Measurements from ENCODE around the gene WHRN.
A peak's percentile ranks its signal among the peaks of the same experiment; 100 is the strongest.

The WHRN gene

DNA sequence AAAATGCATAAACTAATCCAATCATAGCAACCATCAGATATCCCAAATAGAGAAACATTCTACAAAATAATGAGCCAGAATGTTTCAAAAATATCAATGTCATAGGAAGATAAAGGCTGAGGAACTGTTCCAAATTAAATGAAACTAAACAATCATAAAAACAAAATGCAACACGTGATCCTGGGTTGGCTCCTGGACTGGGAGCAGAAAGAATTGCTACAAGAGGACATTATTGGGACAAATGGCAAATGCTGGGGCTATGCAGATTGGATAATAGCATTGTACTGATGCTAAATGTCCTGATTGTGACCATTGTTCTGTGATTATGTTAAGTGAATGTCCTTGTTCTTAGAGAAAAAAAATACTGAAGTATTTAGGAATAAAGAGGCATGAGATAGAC is 63.3 kb downstream of the WHRN start:
- TF ChIP-seq, protein P1, sequence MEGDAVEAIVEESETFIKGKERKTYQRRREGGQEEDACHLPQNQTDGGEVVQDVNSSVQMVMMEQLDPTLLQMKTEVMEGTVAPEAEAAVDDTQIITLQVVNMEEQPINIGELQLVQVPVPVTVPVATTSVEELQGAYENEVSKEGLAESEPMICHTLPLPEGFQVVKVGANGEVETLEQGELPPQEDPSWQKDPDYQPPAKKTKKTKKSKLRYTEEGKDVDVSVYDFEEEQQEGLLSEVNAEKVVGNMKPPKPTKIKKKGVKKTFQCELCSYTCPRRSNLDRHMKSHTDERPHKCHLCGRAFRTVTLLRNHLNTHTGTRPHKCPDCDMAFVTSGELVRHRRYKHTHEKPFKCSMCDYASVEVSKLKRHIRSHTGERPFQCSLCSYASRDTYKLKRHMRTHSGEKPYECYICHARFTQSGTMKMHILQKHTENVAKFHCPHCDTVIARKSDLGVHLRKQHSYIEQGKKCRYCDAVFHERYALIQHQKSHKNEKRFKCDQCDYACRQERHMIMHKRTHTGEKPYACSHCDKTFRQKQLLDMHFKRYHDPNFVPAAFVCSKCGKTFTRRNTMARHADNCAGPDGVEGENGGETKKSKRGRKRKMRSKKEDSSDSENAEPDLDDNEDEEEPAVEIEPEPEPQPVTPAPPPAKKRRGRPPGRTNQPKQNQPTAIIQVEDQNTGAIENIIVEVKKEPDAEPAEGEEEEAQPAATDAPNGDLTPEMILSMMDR (IDR thresholded peaks at IDR 0.05; ENCODE audit: insufficient read depth, low read length, missing control alignments): no peak
- no peak overlapping the region for H3K4me3 ChIP-seq (ENCODE audit: low read depth, low read length)
- no peak for DNase-seq (ENCODE audit: low read depth, low spot score)
- ChIA-PET POLR2A (no interaction called here), CTCF (interaction anchor here (1.6 to 16.7 kb wide), 4 partner anchors 9 to 215 kb away, joined by 4 to 367 read pairs (median 6); partner anchors contain the start of gene TEX53)

DNA sequence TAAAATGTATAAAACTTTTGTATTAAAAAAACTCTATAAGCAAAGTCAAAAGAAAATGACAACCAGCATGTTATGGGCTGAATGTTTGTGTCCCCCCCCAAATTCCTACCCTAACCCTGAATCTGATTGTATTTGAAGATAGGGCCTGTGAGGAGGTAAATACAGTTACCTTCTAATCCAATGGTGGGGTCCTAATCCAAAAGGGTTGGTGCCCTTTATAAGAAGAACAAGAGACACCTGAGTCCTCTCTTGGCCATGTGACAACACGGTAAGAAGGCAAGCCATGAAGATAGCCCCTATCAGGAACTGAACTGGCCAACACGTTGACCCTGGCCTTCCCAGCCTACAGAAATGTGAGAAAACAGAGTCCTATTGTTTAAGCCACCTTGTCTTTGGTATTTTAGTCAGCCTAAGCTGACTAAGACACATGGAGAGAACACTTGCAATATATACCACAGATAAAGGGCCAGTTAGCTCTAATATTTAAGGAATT is 67.8 kb downstream of the WHRN start:
- ChIA-PET CTCF (interaction anchor here (0.8 to 16.7 kb wide), 8 partner anchors 9 to 577 kb away, joined by 3 to 367 read pairs (median 4); partner anchors contain the start of gene TEX53), POLR2A (interaction anchor here (1.5 kb wide), 1 partner anchor 150 kb away, joined by 3 read pairs; the partner anchor contains the start of gene ATP6V1G1)
- TF ChIP-seq, protein P1 (IDR thresholded peaks at IDR 0.05; ENCODE audit: insufficient read depth, low read length, missing control alignments): no peak
- H3K4me3 ChIP-seq (ENCODE audit: low read depth, low read length): no peak overlapping the region
- DNase-seq (ENCODE audit: low read depth, low spot score): no peak

DNA sequence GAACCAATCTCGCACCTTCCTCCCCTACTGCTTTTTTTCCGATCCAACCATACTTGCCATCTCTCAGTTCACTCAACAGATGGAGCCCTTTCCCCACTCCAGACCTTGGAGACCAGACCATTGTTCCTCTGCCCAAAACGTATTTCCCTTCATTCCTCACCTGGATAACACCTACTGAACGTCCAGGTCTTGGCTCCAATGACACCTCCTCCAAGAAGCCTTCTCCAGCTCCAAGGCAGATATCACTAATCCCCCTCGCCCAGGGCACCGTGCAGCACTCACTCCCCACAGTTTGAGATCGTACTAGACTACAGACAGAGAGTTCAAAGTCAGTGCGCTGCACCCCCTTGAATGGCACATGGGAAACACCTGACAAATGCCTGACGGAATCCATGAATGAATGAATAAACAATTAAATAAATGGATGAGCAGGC is 70.4 kb downstream of the WHRN start:
- no peak overlapping the region for H3K4me3 ChIP-seq (ENCODE audit: low read depth, low read length)
- ChIA-PET POLR2A (no interaction called here), CTCF (interaction anchor here (0.7 to 16.7 kb wide), 43 partner anchors 11 to 591 kb away, joined by 3 to 367 read pairs (median 4); partner anchors contain the start of genes ATP6V1G1, TEX53 and TMEM268)
- no peak for DNase-seq (ENCODE audit: low read depth, low spot score)
- TF ChIP-seq, protein P1 (IDR thresholded peaks at IDR 0.05; ENCODE audit: insufficient read depth, low read length, missing control alignments): peak; percentile 66

DNA sequence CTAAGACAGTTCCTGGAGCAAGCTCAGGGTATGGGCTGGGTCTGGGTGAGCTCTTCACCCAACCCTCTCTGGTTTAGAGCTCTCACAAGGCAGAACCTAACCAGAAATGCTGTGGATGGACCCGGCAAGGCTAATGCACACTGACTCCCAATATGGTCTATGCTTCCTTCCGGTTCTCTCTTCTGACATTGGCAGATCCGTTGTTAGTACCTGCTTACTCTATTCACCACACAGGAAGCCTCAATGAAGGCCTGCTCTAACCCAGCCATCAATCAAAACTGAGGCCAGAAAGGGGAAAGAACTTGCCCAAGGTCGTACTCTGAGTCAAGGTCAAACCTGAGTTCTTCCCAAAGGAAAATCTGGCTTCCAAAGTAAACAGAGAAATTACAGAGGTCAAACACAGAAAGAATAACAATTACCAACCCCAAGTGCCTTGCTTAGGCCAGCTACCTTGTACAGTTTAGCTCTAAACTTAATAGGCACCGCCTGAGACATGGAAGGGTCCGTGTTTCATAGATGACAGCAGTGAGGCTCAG is 71.5 kb downstream of the WHRN start:
- no peak for DNase-seq (ENCODE audit: low read depth, low spot score)
- ChIA-PET CTCF (interaction anchor here (0.8 to 16.7 kb wide), 17 partner anchors 7 to 583 kb away, joined by 3 to 367 read pairs (median 4); partner anchors contain the start of gene TEX53), POLR2A (no interaction called here)
- TF ChIP-seq, protein P1 (IDR thresholded peaks at IDR 0.05; ENCODE audit: insufficient read depth, low read length, missing control alignments): no peak
- no peak overlapping the region for H3K4me3 ChIP-seq (ENCODE audit: low read depth, low read length)

DNA sequence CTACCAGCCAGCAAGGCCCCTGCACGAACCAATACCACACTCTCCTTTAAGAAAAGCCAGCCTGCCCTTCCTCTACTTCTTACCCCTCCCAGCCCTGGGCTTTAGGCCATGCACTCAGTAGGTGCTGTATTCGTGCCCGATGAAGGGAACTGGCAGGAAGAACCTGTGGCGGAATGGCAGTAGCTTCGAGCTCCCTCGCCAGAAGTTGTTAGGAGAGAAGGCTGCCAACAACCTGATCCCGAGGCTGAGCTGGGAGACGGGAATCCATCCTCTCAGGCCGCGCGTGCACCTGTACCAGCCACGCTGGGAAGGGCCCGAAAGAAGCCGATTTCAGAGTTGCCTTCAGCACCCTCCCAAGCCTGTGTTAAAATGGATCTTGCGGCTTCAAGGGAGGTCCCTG is 72.2 kb downstream of the WHRN start:
- TF ChIP-seq, protein P1 (IDR thresholded peaks at IDR 0.05; ENCODE audit: insufficient read depth, low read length, missing control alignments): no peak
- no peak for DNase-seq (ENCODE audit: low read depth, low spot score)
- ChIA-PET POLR2A (no interaction called here), CTCF (interaction anchor here (0.6 to 16.7 kb wide), 10 partner anchors 8 to 582 kb away, joined by 3 to 367 read pairs (median 19); partner anchors contain the start of gene TEX53)
- H3K4me3 ChIP-seq (ENCODE audit: low read depth, low read length): no peak overlapping the region

DNA sequence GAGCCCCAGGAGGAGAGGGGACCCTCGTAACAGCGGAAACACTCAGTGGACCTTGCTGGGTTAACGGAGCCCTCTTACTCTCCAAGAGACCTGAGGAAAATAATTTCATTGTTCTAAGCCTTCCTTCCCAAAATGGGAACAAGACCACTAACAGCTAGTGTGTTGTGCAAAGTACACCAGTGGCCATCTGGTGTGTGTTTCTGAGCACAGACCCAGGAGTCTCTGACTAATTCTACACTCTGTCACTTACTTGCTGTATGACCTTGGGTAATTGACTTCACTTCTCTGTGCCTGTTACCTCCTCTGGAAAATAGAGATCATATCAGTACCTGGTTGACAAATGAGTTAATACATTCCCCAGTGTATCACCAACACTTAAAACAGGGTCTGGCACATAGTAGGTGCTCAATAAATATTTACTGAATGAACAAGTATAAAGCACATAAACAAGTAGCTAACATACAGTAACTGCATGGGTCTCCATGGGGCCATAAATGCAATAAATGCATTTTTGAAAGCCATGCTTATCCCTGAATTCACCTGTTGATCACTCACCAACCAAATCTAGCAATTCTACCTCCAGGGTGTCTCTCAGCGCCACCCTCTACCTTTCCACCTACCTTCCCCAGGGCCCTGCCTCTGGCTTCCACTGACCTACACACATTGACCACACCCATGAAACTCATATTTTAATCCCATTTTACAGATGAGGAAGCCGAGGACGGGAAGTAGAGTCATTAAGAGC is 72.8 kb downstream of the WHRN start:
- CTCF ChIA-PET: interaction anchor here (0.6 to 16.7 kb wide), 5 partner anchors 9 to 225 kb away, joined by 4 to 367 read pairs (median 5); partner anchors contain the start of gene TEX53
- DNase-seq (ENCODE audit: low read depth, low spot score): no peak
- H3K4me3 ChIP-seq (ENCODE audit: low read depth, low read length): no peak overlapping the region
- POLR2A ChIA-PET: no interaction called here
- TF ChIP-seq, protein P1 (IDR thresholded peaks at IDR 0.05; ENCODE audit: insufficient read depth, low read length, missing control alignments): no peak

Measured in AG04449 (cell line).